Esophagus muscularis mucosa (tissue), 4 donors: ENCODE measurements around the gene ASAP3.
"Not testable (repeated sequence)": the region's sequence is repeated elsewhere in the genome, so short reads cannot be mapped to it uniquely, and the experiment has no call there.

Source experiments
- CTCF ChIP-seq, 3 experiments: fragments of 200-600 bp in 2 of 3; fragments of 450-650 bp in 1 of 3; sonication (generic) in 2 of 3; IDR thresholded peaks; one replicate each; pipeline ENCODE4 v1.5.1; 2017 to 2019; ENCODE audit warnings: antibody characterized with exemption in 3 of 3, mild to moderate bottlenecking in 2 of 3, moderate library complexity in 1 of 3
- EP300 ChIP-seq: sonication (generic); formaldehyde crosslinking; IDR thresholded peaks from one replicate; pipeline ENCODE4 v1.6.1; 2017; ENCODE audit warnings: antibody characterized with exemption
- POLR2A ChIP-seq: fragments of 450-650 bp; IDR thresholded peaks from one replicate; pipeline ENCODE4 v1.6.1; 2017; ENCODE audit warnings: antibody characterized with exemption, moderate library complexity, mild to moderate bottlenecking, low read depth
- POLR2AphosphoS5 ChIP-seq, 2 donors: sonication (generic); formaldehyde crosslinking; IDR thresholded peaks; one replicate each; pipeline ENCODE4 v1.6.1; 2017; ENCODE audit warnings: antibody characterized with exemption in 2 of 2

GRCh38 chr1:23494836-23495235 lies 10.9 kb upstream of the ASAP3 start:
- TF ChIP-seq CTCF (IDR thresholded peaks at IDR 0.05); POLR2A; EP300; POLR2AphosphoS5 (IDR thresholded peaks at IDR 0.05): not testable (repeated sequence)
